Activated gamma-delta T cell (primary cell): Measurements from ENCODE around the gene OXCT1.
"Not testable (repeated sequence)": the region's sequence is repeated elsewhere in the genome, so short reads cannot be mapped to it uniquely, and the experiment has no call there.

ENCODE experiments used
- DNase-seq: peaks from one replicate; lab custom pipeline; 2025; lab: John Stamatoyannopoulos, UW

The OXCT1 gene

DNA sequence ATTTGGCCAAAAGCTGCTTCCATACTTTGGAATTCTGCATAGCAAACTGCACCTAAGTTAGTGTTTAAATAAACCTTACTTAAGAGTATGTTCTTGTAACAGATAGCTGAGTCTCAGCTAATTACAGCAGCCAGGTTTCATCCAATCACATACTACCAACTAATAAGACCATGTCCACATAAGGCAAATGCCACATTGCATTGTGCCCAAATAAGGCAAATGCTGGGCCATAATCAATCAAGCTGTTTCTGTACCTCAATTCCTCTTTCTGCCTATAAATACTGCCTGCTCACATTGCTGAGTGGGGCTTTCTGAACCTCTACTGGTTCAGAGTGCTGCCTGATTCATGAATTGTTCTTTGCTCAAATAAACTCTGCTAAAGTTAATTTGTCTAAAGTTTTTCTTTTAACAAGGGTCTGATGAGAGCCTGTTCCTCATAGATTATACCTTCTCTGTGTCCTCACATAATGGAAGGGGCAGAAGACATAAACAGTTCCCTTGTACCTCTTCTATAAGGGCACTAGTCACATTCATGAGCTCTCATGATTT lies 4.4 kb upstream of the OXCT1 start:
- no peak for DNase-seq

DNA sequence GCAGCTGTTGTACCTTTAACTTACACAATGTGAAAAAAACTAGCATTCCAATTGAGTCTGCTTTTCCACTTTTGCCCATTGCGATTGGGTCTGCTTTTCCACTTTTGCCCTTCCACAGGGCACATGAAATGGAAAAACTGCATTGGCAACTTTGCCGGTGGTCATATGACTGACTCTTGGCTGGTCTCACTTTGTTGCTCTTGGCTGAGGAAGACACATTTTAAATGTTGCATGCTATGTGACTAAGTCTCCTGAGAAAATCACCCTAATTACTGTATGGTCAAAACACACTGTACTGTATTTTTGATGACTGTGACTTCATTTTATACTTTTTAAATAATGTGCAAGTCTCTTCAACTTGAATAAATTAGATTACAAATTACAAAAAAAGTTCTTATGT lies 1.6 kb upstream of the OXCT1 start:
- no peak for DNase-seq

- no peak for DNase-seq
Observed at GRCh38 chr5:41870627-41871048, 413 bp upstream of the OXCT1 start.

DNA sequence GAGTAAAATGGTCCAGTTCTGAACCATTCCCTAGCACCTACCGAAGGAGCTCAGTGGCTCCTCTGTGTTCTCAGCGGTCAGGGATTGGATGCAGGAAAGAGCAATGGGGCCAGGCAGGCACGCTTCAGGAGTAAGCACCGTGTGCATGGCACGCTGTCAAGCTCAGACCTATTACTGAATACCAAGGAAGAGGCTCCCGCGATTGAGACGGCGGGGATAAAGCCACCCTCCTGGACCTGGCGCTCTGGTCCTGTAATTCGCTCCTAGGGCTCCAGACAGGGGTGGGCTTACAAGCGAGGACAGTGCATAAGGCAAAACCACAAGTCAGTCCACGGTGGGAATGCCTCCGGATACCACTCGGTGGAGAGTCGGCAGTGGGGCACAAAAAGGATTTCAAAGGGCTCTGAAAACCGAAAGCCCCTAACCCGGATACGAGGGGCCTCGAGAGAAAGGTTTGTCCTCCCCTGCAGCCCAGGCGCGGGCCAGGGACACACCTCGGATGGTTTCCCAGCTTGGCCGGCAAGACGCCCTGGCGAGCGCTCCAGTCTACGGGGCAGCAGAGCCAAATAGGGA lies 988 bp downstream of the OXCT1 start:
- DNase-seq, result peak; percentile 14

- no peak for DNase-seq
Observed at GRCh38 chr5:41863871-41864486, 6.2 kb downstream of the OXCT1 start.

GRCh38 chr5:41858890-41859289 lies 11.3 kb downstream of the OXCT1 start:
- no peak for DNase-seq

DNA sequence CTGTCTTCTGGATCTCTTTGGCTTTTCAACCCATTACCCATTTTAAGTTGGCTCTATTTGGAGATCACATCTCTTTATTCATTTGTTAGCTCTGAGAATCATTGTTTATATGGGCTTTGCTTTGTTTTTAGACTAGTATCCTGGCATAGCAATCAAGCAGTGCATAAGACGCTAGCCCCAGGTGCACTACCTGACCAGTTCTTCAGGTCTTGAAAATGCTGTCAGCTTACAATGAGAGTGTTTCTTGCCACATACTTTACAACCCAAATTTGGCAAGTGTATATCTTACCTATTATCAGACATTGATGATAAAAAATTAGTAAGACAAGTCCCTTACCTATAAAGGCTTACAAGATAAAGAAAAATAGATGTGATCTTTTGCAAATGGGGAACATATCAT lies 12.2 kb downstream of the OXCT1 start:
- DNase-seq, result no peak

DNA sequence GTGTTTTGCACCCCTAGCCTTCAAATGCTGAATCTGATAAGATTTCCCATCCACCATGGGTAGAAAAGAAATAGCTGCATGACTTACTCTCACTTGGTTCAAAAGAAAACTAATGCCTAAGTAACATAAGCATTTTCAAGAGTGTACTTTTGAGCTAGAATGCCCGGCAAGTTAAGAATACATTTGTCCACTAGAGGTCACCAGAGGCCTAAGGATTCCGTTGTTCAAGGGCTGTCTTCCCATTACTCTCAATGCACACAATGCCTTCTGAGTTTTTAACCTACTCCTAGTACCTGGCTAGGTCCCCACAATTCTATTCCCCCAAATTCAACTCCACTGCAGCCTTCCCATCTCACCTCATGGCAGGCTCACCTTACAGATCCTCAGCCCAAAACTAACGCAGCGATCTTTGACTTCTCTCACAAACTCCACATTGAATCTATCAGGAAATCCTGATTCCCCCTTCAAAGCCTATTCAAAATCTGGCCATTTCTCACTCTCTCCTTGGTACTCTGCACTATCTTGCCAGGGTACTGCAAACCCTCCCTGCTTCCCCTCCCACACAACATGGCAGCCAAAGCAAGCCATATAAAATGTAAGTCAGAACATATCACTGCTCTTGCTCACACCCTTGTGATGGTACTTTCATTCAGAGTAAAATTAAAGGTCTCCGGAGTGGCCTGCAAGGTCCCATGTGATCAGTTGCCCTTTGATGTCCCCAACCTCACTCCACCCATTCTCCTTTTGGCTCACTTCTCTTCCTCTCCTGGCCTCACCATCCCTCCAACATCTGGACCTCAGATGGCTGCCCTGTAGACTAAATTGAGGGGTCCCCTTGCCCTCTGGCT lies 13.4 kb downstream of the OXCT1 start:
- no peak for DNase-seq

DNA sequence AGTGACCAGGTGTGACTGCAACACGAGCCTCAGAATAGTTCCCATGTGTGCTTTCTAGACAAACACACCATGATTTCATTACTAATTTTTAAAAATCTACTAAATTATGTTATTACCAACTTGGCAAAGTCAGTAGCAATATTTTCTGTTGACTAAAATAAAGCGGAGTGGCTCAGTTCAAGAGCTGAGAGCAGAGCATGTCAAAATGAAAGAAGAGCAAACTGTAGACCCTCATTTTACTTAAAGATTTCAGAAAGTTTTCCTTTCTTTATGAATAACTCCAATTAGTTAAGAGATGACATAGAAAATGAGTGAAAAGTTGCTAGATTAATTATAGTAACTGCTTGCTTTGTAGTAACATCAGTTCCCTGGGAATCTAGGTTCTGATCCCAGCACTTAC lies 17.9 kb downstream of the OXCT1 start:
- no peak for DNase-seq

DNA sequence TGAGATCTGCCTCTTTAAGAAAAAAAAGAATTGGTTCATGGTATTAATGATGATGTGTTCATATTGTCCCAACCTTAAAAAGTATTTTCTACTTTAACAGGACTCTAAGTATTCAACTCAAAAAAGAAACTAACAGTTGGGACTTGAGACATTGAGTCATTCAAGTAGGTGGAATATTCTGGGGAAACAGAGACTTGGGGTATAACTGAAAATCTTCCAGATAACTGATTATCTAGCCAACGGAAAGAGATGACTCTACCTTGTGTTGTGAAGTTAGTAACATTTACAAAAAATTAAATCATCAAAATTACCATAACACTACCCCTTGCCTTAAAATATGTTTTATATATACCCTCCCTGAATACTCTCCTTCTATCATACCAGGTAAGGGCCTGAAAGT lies 19.1 kb downstream of the OXCT1 start:
- no peak for DNase-seq

DNA sequence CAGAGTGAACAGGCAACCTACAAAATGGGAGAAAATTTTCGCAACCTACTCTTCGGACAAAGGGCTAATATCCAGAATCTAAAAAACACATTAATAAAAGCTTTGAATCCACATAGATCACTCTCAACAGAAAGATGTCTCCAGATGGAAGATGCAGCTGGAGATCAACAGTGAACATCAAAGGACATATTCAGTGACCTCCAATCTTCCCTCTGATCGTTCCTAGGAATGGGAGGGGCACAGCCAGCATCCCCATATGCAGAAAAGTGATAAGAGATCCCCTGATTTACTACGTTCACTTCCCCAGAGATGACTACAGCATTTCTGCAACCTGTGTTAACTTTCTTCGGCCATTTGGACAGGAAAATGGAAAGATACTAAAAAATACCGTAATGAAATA lies 21.2 kb downstream of the OXCT1 start:
- no peak for DNase-seq

- not testable (repeated sequence) for DNase-seq
Observed at GRCh38 chr5:41845751-41846150, 24.5 kb downstream of the OXCT1 start.

GRCh38 chr5:41844502-41844901 lies 25.7 kb downstream of the OXCT1 start:
- no peak for DNase-seq

GRCh38 chr5:41843456-41844370 lies 26.5 kb downstream of the OXCT1 start:
- no peak for DNase-seq

- DNase-seq, result no peak
Observed at GRCh38 chr5:41842777-41843176, 27.4 kb downstream of the OXCT1 start.

- no peak for DNase-seq
Observed at GRCh38 chr5:41841325-41841724, 28.9 kb downstream of the OXCT1 start.

GRCh38 chr5:41840251-41840650 lies 30.0 kb downstream of the OXCT1 start:
- DNase-seq, result no peak

DNA sequence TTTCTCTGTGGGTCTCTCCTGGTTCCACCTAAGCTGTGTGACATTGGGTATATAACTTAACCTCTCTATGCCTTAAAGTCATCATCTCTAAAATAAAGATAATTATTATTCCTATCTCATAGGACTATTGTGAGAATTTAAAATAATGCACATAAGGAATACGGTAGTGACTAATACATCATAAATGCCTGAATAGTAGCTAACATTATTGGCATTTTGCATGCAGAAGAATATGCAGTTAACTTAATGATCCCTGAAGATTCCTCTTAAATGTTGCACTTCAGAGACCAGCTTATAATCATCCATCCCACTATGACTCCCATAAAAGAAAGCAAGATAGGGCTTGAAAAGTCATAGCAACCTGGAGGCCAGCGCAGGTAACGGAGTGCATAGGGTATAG lies 32.4 kb downstream of the OXCT1 start:
- DNase-seq, result no peak

DNA sequence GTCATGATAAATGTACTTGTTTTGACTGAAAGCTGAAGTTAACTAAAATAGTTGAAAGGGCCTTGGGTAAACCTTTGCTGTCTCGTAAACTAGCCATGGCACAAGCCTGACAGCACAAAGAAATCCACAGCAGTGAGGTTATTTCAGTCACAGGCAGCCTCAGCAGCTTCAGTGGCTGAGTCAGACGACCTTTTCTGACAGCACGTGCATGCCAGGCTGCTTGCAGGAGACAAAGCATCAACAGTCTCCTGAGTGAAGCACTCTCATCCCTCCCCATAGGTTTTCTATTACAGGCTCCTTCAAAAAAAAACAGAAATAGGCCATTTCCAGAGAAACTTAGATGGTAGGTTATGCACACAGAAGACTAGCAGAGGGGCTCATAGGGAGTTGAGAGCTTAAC lies 34.6 kb downstream of the OXCT1 start:
- no peak for DNase-seq

DNA sequence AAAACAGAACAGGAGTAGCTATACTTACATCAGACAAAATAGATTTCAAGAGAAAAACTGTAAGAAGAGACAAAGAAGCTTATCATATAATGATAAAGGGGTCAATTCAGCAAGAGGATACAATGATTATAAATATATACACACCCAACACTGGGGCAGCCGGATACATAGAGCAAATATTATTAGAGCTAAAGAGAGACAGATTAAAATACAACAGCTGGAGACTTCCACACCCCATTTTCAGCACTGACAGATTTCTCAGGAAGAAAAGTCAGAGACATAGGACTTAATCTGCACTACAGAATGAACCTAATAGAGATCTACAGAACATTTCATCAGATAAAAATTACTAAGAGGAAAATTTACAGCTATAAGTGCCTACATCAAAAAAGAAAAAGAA lies 35.7 kb downstream of the OXCT1 start:
- DNase-seq, result no peak

- no peak for DNase-seq
Observed at GRCh38 chr5:41832430-41832829, 37.8 kb downstream of the OXCT1 start.

DNA sequence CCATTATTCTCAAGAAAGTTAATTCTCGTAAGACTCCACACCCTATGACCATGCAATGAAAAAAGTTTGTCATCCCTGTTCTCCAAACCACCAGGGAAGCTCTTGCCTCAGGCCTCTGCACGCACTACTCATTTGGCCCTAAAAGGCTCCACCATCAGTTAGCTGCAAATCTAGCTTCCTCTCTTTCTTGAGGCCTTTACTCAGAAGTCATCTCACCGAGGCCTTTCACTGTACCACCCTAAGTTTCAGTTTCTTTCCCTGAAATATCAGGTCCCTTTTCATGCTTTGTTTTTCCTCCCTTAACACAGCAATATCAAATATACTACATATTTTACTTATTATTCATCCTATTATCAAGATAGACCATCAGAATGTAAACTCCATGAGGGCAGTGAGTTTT lies 39.1 kb downstream of the OXCT1 start:
- no peak for DNase-seq
